Measurements from ENCODE around the gene OR4C15. TPM values are rescaled to one million over a fixed set of nuclear protein-coding genes. Genes with fewer than 3 reads are reported as not detected.

Gene OR4C15
- total RNA-seq (not detected), polyA plus RNA-seq (not detected)

GRCh38 chr11:55554169-55554568, at the start of gene OR4C15:
Gene OR4C15, plus strand, starts transcription at chr11:55554469. Its CDS starts 0 bp downstream, at chr11:55554469.
- Histone ChIP-seq H3K4me3 (ENCODE audit: low read depth, low read length) (no peak within 1 kb of the TSS), H3K36me3 (ENCODE audit: insufficient read depth) (no peaks in the 10 kb centered on the region), H3K27ac (ENCODE audit: low read depth) (no peak within 1 kb of the TSS), H3K4me1 (ENCODE audit: insufficient read depth) (no peaks in the 10 kb centered on the region)
- DNase-seq (ENCODE audit: extremely low spot score) = no peak

GRCh38 chr11:55571828-55572227, 17.6 kb downstream of the OR4C15 start, which contains the start of gene OR4C16:
Gene OR4C16, plus strand, starts transcription at chr11:55572128. Its CDS starts 0 bp downstream, at chr11:55572128.
- DNase-seq (ENCODE audit: extremely low spot score) = no peak
- WGBS = 65% methylated on average over 3 of the region's 3 CpGs

GRCh38 chr11:55572548-55572947, 18.3 kb downstream of the OR4C15 start:
- 22% methylated on average over 1 of the region's 1 CpG for WGBS
- no peaks in the 10 kb centered on the region for H3K36me3 ChIP-seq (ENCODE audit: insufficient read depth)
- H3K4me1 ChIP-seq (ENCODE audit: insufficient read depth) = no peaks in the 10 kb centered on the region
- H3K27ac ChIP-seq (ENCODE audit: low read depth) = no peak overlapping the region
- no peak overlapping the region for H3K4me3 ChIP-seq (ENCODE audit: low read depth, low read length)
- no peak for DNase-seq (ENCODE audit: extremely low spot score)

More at GRCh38 chr11:55571828-55572227, 17.6 kb downstream of the OR4C15 start, which contains the start of gene OR4C16:
- no peaks in the 10 kb centered on the region for H3K4me1 ChIP-seq (ENCODE audit: insufficient read depth)
- H3K36me3 ChIP-seq (ENCODE audit: insufficient read depth) = no peaks in the 10 kb centered on the region
- H3K27ac ChIP-seq (ENCODE audit: low read depth) = no peak within 1 kb of the TSS
- no peak within 1 kb of the TSS for H3K4me3 ChIP-seq (ENCODE audit: low read depth, low read length)

Other genes with a start within 250 kb of the OR4C15 start
- not detected for gene OR4A16, start 211.3 kb upstream of the OR4C15 start, total RNA-seq
- not detected for gene OR4A16, start 211.3 kb upstream of the OR4C15 start, polyA plus RNA-seq
- gene OR4A15, start 186.5 kb upstream of the OR4C15 start, total RNA-seq = not detected
- gene OR4A15, start 186.5 kb upstream of the OR4C15 start, polyA plus RNA-seq = not detected
- gene OR4C16, start 17.7 kb downstream of the OR4C15 start, total RNA-seq = not detected
- gene OR4C16, start 17.7 kb downstream of the OR4C15 start, polyA plus RNA-seq = not detected
- not detected for gene OR4C11, start 53.2 kb downstream of the OR4C15 start, total RNA-seq
- not detected for gene OR4C11, start 53.2 kb downstream of the OR4C15 start, polyA plus RNA-seq
- not detected for gene OR4P4, start 80.6 kb downstream of the OR4C15 start, total RNA-seq
- gene OR4P4, start 80.6 kb downstream of the OR4C15 start, polyA plus RNA-seq = not detected
- not detected for gene OR4S2, start 93.9 kb downstream of the OR4C15 start, total RNA-seq
- not detected for gene OR4S2, start 93.9 kb downstream of the OR4C15 start, polyA plus RNA-seq
- not detected for gene OR4C6, start 107.7 kb downstream of the OR4C15 start, total RNA-seq
- not detected for gene OR4C6, start 107.7 kb downstream of the OR4C15 start, polyA plus RNA-seq
- not detected for gene OR5D13, start 219.0 kb downstream of the OR4C15 start, total RNA-seq
- gene OR5D13, start 219.0 kb downstream of the OR4C15 start, polyA plus RNA-seq = not detected
- gene OR5D14, start 241.1 kb downstream of the OR4C15 start, total RNA-seq = not detected
- not detected for gene OR5D14, start 241.1 kb downstream of the OR4C15 start, polyA plus RNA-seq